K562 (cell line): ENCODE results near the gene NCDN. TPM values are rescaled to one million over a fixed set of nuclear protein-coding genes. Genes with fewer than 3 reads are reported as not detected.

Experiments used
- BRF2 ChIP-seq: IDR thresholded peaks from 3 replicates; pipeline ENCODE4 v1.6.1; 2011; ENCODE audit warnings: borderline replicate concordance, mild to moderate bottlenecking; ENCODE audit not compliant: insufficient read length, insufficient read depth
- HDAC2 ChIP-seq: fragments of 450-650 bp; IDR thresholded peaks from 2 replicates; pipeline ENCODE4 v1.6.1; 2016; ENCODE audit warnings: mild to moderate bottlenecking
- HOXB6 ChIP-seq: fragments of 250-450 bp; sonication (Bioruptor Pico); IDR thresholded peaks from 2 replicates; pipeline ENCODE4 v1.5.1; 2022; ENCODE audit warnings: mild to moderate bottlenecking, borderline replicate concordance
- NFIC ChIP-seq: fragments of 450-650 bp; IDR thresholded peaks from 2 replicates; pipeline ENCODE4 v1.6.1; 2017; ENCODE audit warnings: mild to moderate bottlenecking, inconsistent platforms
- PKNOX1 ChIP-seq: fragments of 450-650 bp; IDR thresholded peaks from 2 replicates; pipeline ENCODE4 v1.6.1; 2016
- XRCC3 ChIP-seq: fragments of 450-650 bp; IDR thresholded peaks from 2 replicates; pipeline ENCODE4 v1.6.1; 2017; ENCODE audit warnings: mild to moderate bottlenecking, moderate library complexity
- ZNF184 ChIP-seq: sonication (generic); formaldehyde crosslinking; IDR thresholded peaks from 2 replicates; pipeline ENCODE4 v1.5.0; 2020; ENCODE audit warnings: missing genetic modification reagents
- ZNF224 ChIP-seq: sonication (generic); formaldehyde crosslinking; IDR thresholded peaks from 2 replicates; pipeline ENCODE4 v1.8.0; 2022; ENCODE audit warnings: mild to moderate bottlenecking, missing genetic modification reagents
- ZNF280B ChIP-seq: fragments of 250-450 bp; sonication (Bioruptor Pico); IDR thresholded peaks from 2 replicates; pipeline ENCODE4 v1.5.1; 2021; ENCODE audit warnings: mild to moderate bottlenecking
- ZNF318 ChIP-seq, 2 experiments: fragments of 450-650 bp; IDR thresholded peaks; 2 replicates each; pipeline ENCODE4 v1.6.1; 2016; ENCODE audit warnings: mild to moderate bottlenecking in 2 of 2, borderline replicate concordance in 1 of 2, low read depth in 1 of 2, moderate library complexity in 1 of 2
- ZNF766 ChIP-seq: fragments of 200-800 bp; sonication (Bioruptor generic); conservative IDR thresholded peaks from 2 replicates; pipeline ENCODE4 v1.6.1; 2016; ENCODE audit warnings: missing genetic modification characterization, missing compliant biosample characterization
- polyA plus RNA-seq, 8 experiments: library from polyadenylated mRNA; depleted of rRNA in 4 of 8; stranded (reverse) in 5 of 8; unstranded in 3 of 8; fragments of >200 nt; fragmentation: Nextera tagmentation in 2 of 8; fragmentation: Illumina TruSeq in 1 of 8; extraction: Ambion mirVana in 2 of 8; extraction: Trizol in 1 of 8; gene quantifications; 2 replicates each; pipeline versions ENCODE4 v1.2.1 to v1.2.3, GENCODE V29; 2011 to 2014; ENCODE audit warnings: inconsistent platforms in 1 of 8, missing spikeins in 1 of 8
- total RNA-seq, 7 experiments: library from RNA; depleted of rRNA in 6 of 7; stranded (reverse); fragments of >200 nt in 6 of 7; fragmentation: Illumina TruSeq in 2 of 7; extraction: Trizol in 2 of 7; gene quantifications; 2 replicates each; pipeline versions ENCODE4 v1.2.1 to v1.2.3, GENCODE V29; 2011 to 2021; ENCODE audit warnings: low replicate concordance in 1 of 7

The NCDN gene
- total and polyA plus RNA-seq, 9 of the 15 experiments (the other 6 are each of a cell fraction or from before 2014, with no cell fraction given) = 1.9 to 35.1 (median 10.7) TPM

- TF ChIP-seq ZNF318 (IDR thresholded peaks at IDR 0.05; ENCODE audit: borderline replicate concordance in 1 of 2, low read depth in 1 of 2) = no peak
- TF ChIP-seq PKNOX1 = no peak
- no peak for TF ChIP-seq ZNF184
- TF ChIP-seq XRCC3 = no peak
- no peak; the same call in 1 of the 2 replicates for TF ChIP-seq NFIC
- TF ChIP-seq ZNF766 (CRISPR knock-in tag) = no peak
- no peak for TF ChIP-seq ZNF280B (CRISPR knock-in tag)
- no peak for TF ChIP-seq BRF2
- TF ChIP-seq ZNF224 (CRISPR knock-in tag) = no peak
- TF ChIP-seq HDAC2 = no peak
- TF ChIP-seq HOXB6 (CRISPR knock-in tag) = no peak
Observed at GRCh38 chr1:35531368-35531767, 26.2 kb upstream of the NCDN start (continued).
